H9 (cell line): ENCODE results near the gene GGT5. TPM values are rescaled to one million over a fixed set of nuclear protein-coding genes. Genes with fewer than 3 reads are reported as not detected.
A peak's percentile ranks its signal among the peaks of the same experiment; 100 is the strongest.

ENCODE experiments used
- DNase-seq: peaks from one replicate; pipeline ENCODE4 v3.0.0-alpha.2; 2017
- H2AFZ ChIP-seq: one replicate; pipeline ENCODE4 v1.6.1; 2013; ENCODE audit warnings: mild to moderate bottlenecking, low read length, control low read depth, moderate library complexity
- H2AK5ac ChIP-seq: 2 replicates; pipeline ENCODE4 v1.6.1; 2013; ENCODE audit warnings: low read length, control low read depth, mixed read lengths; ENCODE audit not compliant: insufficient read length
- H2BK120ac ChIP-seq: one replicate; pipeline ENCODE4 v1.6.1; 2013; ENCODE audit warnings: low read depth, mild to moderate bottlenecking, low read length, control low read depth, inconsistent platforms; ENCODE audit not compliant: poor library complexity, severe bottlenecking
- H2BK12ac ChIP-seq: 2 replicates; pipeline ENCODE4 v1.6.1; 2013; ENCODE audit warnings: low read length, control low read depth, mixed read lengths, low read depth; ENCODE audit not compliant: insufficient read length
- H2BK15ac ChIP-seq: 2 replicates; pipeline ENCODE4 v1.6.1; 2013; ENCODE audit warnings: low read depth, low read length, control low read depth
- H2BK20ac ChIP-seq: one replicate; pipeline ENCODE4 v1.6.1; 2013; ENCODE audit warnings: low read depth, mild to moderate bottlenecking, low read length, control low read depth, inconsistent platforms; ENCODE audit not compliant: poor library complexity, severe bottlenecking
- H2BK5ac ChIP-seq: 2 replicates; pipeline ENCODE4 v1.6.1; 2013; ENCODE audit warnings: low read length, control low read depth, mixed read lengths; ENCODE audit not compliant: insufficient read length
- H3K14ac ChIP-seq: 2 replicates; pipeline ENCODE4 v1.6.1; 2013; ENCODE audit warnings: low read length, control low read depth; ENCODE audit not compliant: insufficient read depth
- H3K18ac ChIP-seq: 2 replicates; pipeline ENCODE4 v1.6.1; 2013; ENCODE audit warnings: low read depth, mild to moderate bottlenecking, mixed read lengths, low read length, control low read depth; ENCODE audit not compliant: insufficient read length
- H3K23ac ChIP-seq: 2 replicates; pipeline ENCODE4 v1.6.1; 2013; ENCODE audit warnings: low read length, control low read depth, mixed read lengths, low read depth; ENCODE audit not compliant: insufficient read length
- H3K23me2 ChIP-seq: 2 replicates; pipeline ENCODE4 v1.6.1; 2013; ENCODE audit warnings: low read depth, mild to moderate bottlenecking, mixed read lengths, low read length, control low read depth; ENCODE audit not compliant: insufficient read length, poor library complexity, severe bottlenecking
- H3K27ac ChIP-seq: 2 replicates; pipeline ENCODE4 v1.5.1; 2013; ENCODE audit warnings: low read length, control low read depth, mixed read lengths, low read depth; ENCODE audit not compliant: insufficient read length
- H3K27me3 ChIP-seq: 2 replicates; pipeline ENCODE4 v1.6.1; 2013; ENCODE audit warnings: low read length, control low read depth, inconsistent platforms; ENCODE audit not compliant: insufficient read depth
- H3K4ac ChIP-seq: 2 replicates; pipeline ENCODE4 v1.6.1; 2013; ENCODE audit warnings: low read depth, mild to moderate bottlenecking, control low read depth, inconsistent platforms, low read length, moderate library complexity
- H3K4me1 ChIP-seq: 2 replicates; pipeline ENCODE4 v1.6.1; 2013; ENCODE audit warnings: low read length, control low read depth, inconsistent platforms; ENCODE audit not compliant: insufficient read depth
- H3K4me2 ChIP-seq: 2 replicates; pipeline ENCODE4 v1.6.1; 2013; ENCODE audit warnings: low read length, control low read depth, mixed read lengths; ENCODE audit not compliant: insufficient read length, insufficient read depth
- H3K56ac ChIP-seq: 2 replicates; pipeline ENCODE4 v1.6.1; 2013; ENCODE audit warnings: low read depth, mild to moderate bottlenecking, mixed read lengths, low read length, control low read depth; ENCODE audit not compliant: insufficient read length
- H3K79me1 ChIP-seq: 2 replicates; pipeline ENCODE4 v1.6.1; 2013; ENCODE audit warnings: low read depth, mild to moderate bottlenecking, moderate library complexity, low read length, control low read depth, inconsistent platforms; ENCODE audit not compliant: insufficient read depth, poor library complexity, severe bottlenecking
- H3K79me2 ChIP-seq: 2 replicates; pipeline ENCODE4 v1.6.1; 2013; ENCODE audit warnings: low read length, control low read depth, inconsistent platforms; ENCODE audit not compliant: insufficient read depth
- H3K9ac ChIP-seq: 2 replicates; pipeline ENCODE4 v1.6.1; 2013; ENCODE audit warnings: low read length, control low read depth, mixed read lengths; ENCODE audit not compliant: insufficient read length; ENCODE audit errors: extremely low read depth
- H3K9me3 ChIP-seq: one replicate; pipeline ENCODE4 v1.6.1; 2013; ENCODE audit warnings: low read depth, low read length, inconsistent platforms; ENCODE audit not compliant: control insufficient read depth
- H3T11ph ChIP-seq: one replicate; pipeline ENCODE4 v1.6.1; 2013; ENCODE audit warnings: mild to moderate bottlenecking, low read length, control low read depth, inconsistent platforms
- H4K20me1 ChIP-seq: one replicate; pipeline ENCODE4 v1.6.1; 2013; ENCODE audit not compliant: control insufficient read depth, insufficient read length, insufficient read depth
- H4K5ac ChIP-seq: 2 replicates; pipeline ENCODE4 v1.6.1; 2013; ENCODE audit warnings: low read depth, mild to moderate bottlenecking, mixed read lengths, low read length, control low read depth; ENCODE audit not compliant: insufficient read length
- H4K8ac ChIP-seq: replicated peaks from 2 replicates; pipeline ENCODE4 v1.6.1; 2013; ENCODE audit warnings: low read length, control low read depth, mixed read lengths, low read depth; ENCODE audit not compliant: insufficient read length
- H4K91ac ChIP-seq: 2 replicates; pipeline ENCODE4 v1.6.1; 2013; ENCODE audit warnings: low read depth, mild to moderate bottlenecking, moderate library complexity, mixed read lengths, low read length, control low read depth; ENCODE audit not compliant: insufficient read length
- H3K27ac Mint-ChIP-seq, 3 experiments: 2 replicates in 2 of 3; 3 replicates in 1 of 3; pipeline ENCODE4 v1.8.0; 2020 to 2021; ENCODE audit warnings: mixed read lengths in 3 of 3, mild to moderate bottlenecking in 1 of 3, moderate library complexity in 1 of 3
- H3K27me3 Mint-ChIP-seq: 2 replicates; pipeline ENCODE4 v1.8.0; 2021; ENCODE audit warnings: low read depth, mild to moderate bottlenecking, moderate library complexity, mixed read lengths
- H3K36me3 Mint-ChIP-seq, 3 experiments: 2 replicates in 2 of 3; 3 replicates in 1 of 3; pipeline ENCODE4 v1.8.0; 2020 to 2021; ENCODE audit warnings: low read depth in 3 of 3, mixed read lengths in 3 of 3; ENCODE audit not compliant: insufficient read depth in 1 of 3
- H3K4me1 Mint-ChIP-seq, 2 experiments: 2 replicates each; pipeline ENCODE4 v1.8.0; 2020; ENCODE audit warnings: mixed read lengths in 2 of 2
- H3K4me3 Mint-ChIP-seq, 2 experiments: 2 replicates in 1 of 2; 3 replicates in 1 of 2; pipeline ENCODE4 v1.8.0; 2020 to 2021; ENCODE audit warnings: mild to moderate bottlenecking in 2 of 2, mixed read lengths in 2 of 2, moderate library complexity in 1 of 2
- H3K9me3 Mint-ChIP-seq, 2 experiments: 2 replicates in 1 of 2; 3 replicates in 1 of 2; pipeline ENCODE4 v1.8.0; 2020; ENCODE audit warnings: mild to moderate bottlenecking in 2 of 2, mixed read lengths in 2 of 2, moderate library complexity in 1 of 2
- WGBS: extraction: QIAGEN DNeasy Blood & Tissue Kit; methylation state at CpG from one replicate; pipeline ENCODE4 v1.1.7; 2013; ENCODE audit warnings: missing lambda C conversion rate, low lambda C conversion rate, mixed read lengths; ENCODE audit not compliant: insufficient read length; ENCODE audit errors: extremely low coverage; 5-methylcytosine and 5-hydroxymethylcytosine counted together
- total RNA-seq: library from RNA; stranded (reverse); gene quantifications from 2 replicates; pipeline ENCODE4 v1.2.1, GENCODE V29; 2021
- TF ChIP-seq, protein P1 (sequence below): fragments of 200-600 bp; sonication (generic); conservative IDR thresholded peaks from 3 replicates; pipeline ENCODE4 v1.8.0; 2021; ENCODE audit warnings: antibody characterized with exemption, mild to moderate bottlenecking

The GGT5 gene
- total RNA-seq, 1 experiment from 2014 or later = 0.20 TPM

DNA sequence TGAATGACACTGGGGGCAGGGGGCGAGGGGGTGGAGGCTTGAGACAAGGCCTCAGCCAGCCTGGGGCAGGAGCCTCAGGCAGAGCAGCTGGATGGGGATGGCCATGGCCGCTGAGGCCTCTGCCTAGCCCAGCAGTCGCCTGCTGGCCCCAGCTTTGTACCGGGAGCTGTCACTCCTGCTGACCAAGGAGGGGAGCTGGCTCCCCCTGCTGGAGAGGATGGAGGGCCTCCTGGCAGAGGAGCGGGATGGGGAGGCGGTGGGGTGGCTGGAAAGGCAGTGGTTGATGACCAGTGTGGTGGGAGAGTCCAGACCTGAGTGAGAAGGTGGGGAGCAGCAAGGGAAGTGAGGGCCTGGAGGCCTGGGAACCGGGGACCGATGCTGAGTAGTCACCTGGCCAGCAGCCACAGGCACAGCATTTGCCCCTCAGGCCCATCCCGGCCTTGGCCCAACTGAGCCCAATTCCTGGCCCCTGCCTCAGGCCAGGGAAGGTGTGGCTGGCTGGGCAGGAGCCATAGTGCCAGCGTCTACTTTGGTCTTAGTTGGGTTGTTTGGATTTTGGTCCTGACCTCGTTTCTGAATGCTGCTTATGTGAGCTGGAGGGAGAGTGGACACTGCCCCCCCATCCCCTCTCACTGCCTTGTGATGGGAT is 69.6 kb downstream of the GGT5 start:
- Mint-ChIP-seq H3K27me3 (no peaks in the 10 kb centered on the region), H3K27ac (peak overlapping the region in 2 of 3 experiments; percentile 20 to 75; a peak in 1 of 7 replicates), H3K4me1 (peaks cover 2 to 9% of the 10 kb centered on the region in 2 experiments; a peak in 1 of 4 replicates), H3K4me3 (no peak overlapping the region), H3K36me3 (peaks cover 2 to 31% (median 23%) of the 10 kb centered on the region in 3 experiments; a peak in 6 of 7 replicates), H3K9me3 (no peaks in the 10 kb centered on the region; a peak in 2 of 5 replicates)
- H4K5ac ChIP-seq = no peak overlapping the region
- DNase-seq = peak; percentile 88
- WGBS = no CpG with 5 or more reads among the region's 11 CpGs
- H2BK12ac ChIP-seq = no peak overlapping the region
- no peak overlapping the region for H3K4me2 ChIP-seq
- no peak overlapping the region for H3K18ac ChIP-seq
- no peak overlapping the region for H3T11ph ChIP-seq
- no peak overlapping the region for H3K27ac ChIP-seq
- H3K4me1 ChIP-seq = no peaks in the 10 kb centered on the region
- no peak overlapping the region for H3K4ac ChIP-seq
- H3K23ac ChIP-seq = no peak overlapping the region
- H4K8ac ChIP-seq = no peak overlapping the region
- no peak overlapping the region for H4K91ac ChIP-seq
- no peak overlapping the region for H3K9ac ChIP-seq
- H3K23me2 ChIP-seq = no peaks in the 10 kb centered on the region
- TF ChIP-seq, protein P1, sequence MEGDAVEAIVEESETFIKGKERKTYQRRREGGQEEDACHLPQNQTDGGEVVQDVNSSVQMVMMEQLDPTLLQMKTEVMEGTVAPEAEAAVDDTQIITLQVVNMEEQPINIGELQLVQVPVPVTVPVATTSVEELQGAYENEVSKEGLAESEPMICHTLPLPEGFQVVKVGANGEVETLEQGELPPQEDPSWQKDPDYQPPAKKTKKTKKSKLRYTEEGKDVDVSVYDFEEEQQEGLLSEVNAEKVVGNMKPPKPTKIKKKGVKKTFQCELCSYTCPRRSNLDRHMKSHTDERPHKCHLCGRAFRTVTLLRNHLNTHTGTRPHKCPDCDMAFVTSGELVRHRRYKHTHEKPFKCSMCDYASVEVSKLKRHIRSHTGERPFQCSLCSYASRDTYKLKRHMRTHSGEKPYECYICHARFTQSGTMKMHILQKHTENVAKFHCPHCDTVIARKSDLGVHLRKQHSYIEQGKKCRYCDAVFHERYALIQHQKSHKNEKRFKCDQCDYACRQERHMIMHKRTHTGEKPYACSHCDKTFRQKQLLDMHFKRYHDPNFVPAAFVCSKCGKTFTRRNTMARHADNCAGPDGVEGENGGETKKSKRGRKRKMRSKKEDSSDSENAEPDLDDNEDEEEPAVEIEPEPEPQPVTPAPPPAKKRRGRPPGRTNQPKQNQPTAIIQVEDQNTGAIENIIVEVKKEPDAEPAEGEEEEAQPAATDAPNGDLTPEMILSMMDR = peak; percentile 93
- H3K14ac ChIP-seq = no peak overlapping the region
- no peak overlapping the region for H2AK5ac ChIP-seq
- no peaks in the 10 kb centered on the region for H3K27me3 ChIP-seq
- H2AFZ ChIP-seq = no peak overlapping the region
- no peak overlapping the region for H2BK20ac ChIP-seq
- no peak overlapping the region for H2BK15ac ChIP-seq
- no peaks in the 10 kb centered on the region for H3K9me3 ChIP-seq
- no peak overlapping the region for H3K56ac ChIP-seq
- H3K79me2 ChIP-seq = no peaks in the 10 kb centered on the region
- no peak overlapping the region for H2BK5ac ChIP-seq
- no peaks in the 10 kb centered on the region for H3K79me1 ChIP-seq
- no peak overlapping the region for H2BK120ac ChIP-seq
- H4K20me1 ChIP-seq = no peaks in the 10 kb centered on the region
